Kidney (tissue), 14 donors: ENCODE measurements around the gene MORC1. TPM values are rescaled to one million over a fixed set of nuclear protein-coding genes. Genes with fewer than 3 reads are reported as not detected.

ENCODE experiments used
- DNase-seq, 5 donors: peaks; one replicate each; pipeline ENCODE4 v3.0.0-alpha.2; 2013 to 2020
- FAIRE-seq: peaks from 2 replicates; lab custom pipeline; 2012; peaks lifted over from hg19 to GRCh38; lab: Jason Lieb, UNC
- H3K27ac ChIP-seq, 2 donors: one replicate each; pipeline ENCODE4 v1.7.0; 2013; ENCODE audit warnings: low read depth in 2 of 2, low read length in 2 of 2, inconsistent platforms in 1 of 2
- H3K27me3 ChIP-seq: one replicate; pipeline ENCODE4 v1.7.1; 2013; ENCODE audit warnings: low read length, inconsistent platforms; ENCODE audit not compliant: control insufficient read depth, insufficient read depth
- H3K36me3 ChIP-seq, 3 donors: one replicate each; pipeline versions ENCODE4 v1.7.0 to v1.7.1; 2013; ENCODE audit warnings: low read length in 3 of 3, control low read depth in 1 of 3, inconsistent platforms in 1 of 3; ENCODE audit not compliant: insufficient read depth in 3 of 3, control insufficient read depth in 2 of 3
- H3K4me1 ChIP-seq, 3 donors: one replicate each; pipeline versions ENCODE4 v1.7.0 to v1.7.1; 2013; ENCODE audit warnings: low read length in 3 of 3, inconsistent platforms in 1 of 3, low read depth in 1 of 3; ENCODE audit not compliant: control insufficient read depth in 2 of 3, insufficient read depth in 2 of 3
- H3K4me3 ChIP-seq, 3 donors: one replicate each; pipeline versions ENCODE4 v1.7.0 to v1.8.1; 2013; ENCODE audit warnings: low read length in 3 of 3, control low read depth in 1 of 3, inconsistent platforms in 1 of 3
- H3K9ac ChIP-seq, 3 donors: one replicate each; pipeline versions ENCODE4 v1.7.0 to v1.7.1; 2013; ENCODE audit warnings: low read length in 3 of 3, control low read depth in 1 of 3, inconsistent platforms in 1 of 3
- H3K9me3 ChIP-seq, 3 donors: one replicate each; pipeline versions ENCODE4 v1.7.0 to v1.7.1; 2013; ENCODE audit warnings: low read length in 3 of 3, control low read depth in 1 of 3, inconsistent platforms in 1 of 3; ENCODE audit not compliant: control insufficient read depth in 2 of 3, insufficient read depth in 1 of 3
- CTCF ChIP-seq: IDR thresholded peaks from 3 replicates; pipeline ENCODE4 v1.5.1; 2012; ENCODE audit warnings: mild to moderate bottlenecking, moderate library complexity, borderline replicate concordance; ENCODE audit not compliant: insufficient read depth; ENCODE audit errors: extremely low read depth
- intact Hi-C: fragments of 100-400 bp; cut with DNase I; formaldehyde crosslinking; loops from one replicate; pipeline ENCODE4 v1.11.1; 2022
- polyA plus RNA-seq: library from polyadenylated mRNA; stranded (reverse); fragments of 350-450 nt; fragmentation: Illumina TruSeq; extraction: RNeasy Lipid Tissue Mini Kit (QIAGEN cat#74804); gene quantifications from one replicate; pipeline ENCODE4 v1.2.3, GENCODE V29; 2014; ENCODE audit warnings: low read depth, low replicate concordance; ENCODE audit not compliant: insufficient read depth
- total RNA-seq: library from RNA; stranded (reverse); fragmentation: NEBNext Ultra II Directional; extraction: Animal tissue kit (Norgen Biotek cat#: 25700); gene quantifications from one replicate; pipeline ENCODE4 v1.2.1, GENCODE V29; 2021
- donor health status: control.
- donor health status: control.
- donor health status: control.
- donor health status: control.
- donor health status: control.
- donor health status: DM: yes; HTN: yes; CAD: no.
- donor health status: Normal renal cell carcinoma (clear cell type).

The MORC1 gene
- total and polyA plus RNA-seq, 2 donors from 2014 or later: 0.06 TPM; not detected in 1

GRCh38 chr3:108976058-108976457, 141.9 kb downstream of the MORC1 start:
- no peak for TF ChIP-seq CTCF
- H3K4me1 ChIP-seq: no peaks in the 10 kb centered on the region
- H3K9me3 ChIP-seq: no peaks in the 10 kb centered on the region
- FAIRE-seq: no peak
- no peak overlapping the region for H3K9ac ChIP-seq
- DNase-seq: no peak
- H3K27me3 ChIP-seq: no peaks in the 10 kb centered on the region
- H3K27ac ChIP-seq: no peak overlapping the region
- no peak overlapping the region for H3K4me3 ChIP-seq
- intact Hi-C loops: no loop called here
- no peaks in the 10 kb centered on the region for H3K36me3 ChIP-seq

GRCh38 chr3:108973019-108973418, 144.9 kb downstream of the MORC1 start:
- no peaks in the 10 kb centered on the region for H3K36me3 ChIP-seq
- H3K27ac ChIP-seq: no peak overlapping the region
- no peak for FAIRE-seq
- no peaks in the 10 kb centered on the region for H3K4me1 ChIP-seq
- H3K4me3 ChIP-seq: no peak overlapping the region
- H3K9me3 ChIP-seq: no peaks in the 10 kb centered on the region
- H3K27me3 ChIP-seq: no peaks in the 10 kb centered on the region
- intact Hi-C loops: no loop called here
- no peak overlapping the region for H3K9ac ChIP-seq
- TF ChIP-seq CTCF: no peak
- DNase-seq: no peak

GRCh38 chr3:108972482-108972881, 145.5 kb downstream of the MORC1 start:
- DNase-seq (no peak), FAIRE-seq (no peak)
- H3K9ac ChIP-seq: no peak overlapping the region
- H3K27me3 ChIP-seq: no peaks in the 10 kb centered on the region
- H3K9me3 ChIP-seq: no peaks in the 10 kb centered on the region
- intact Hi-C loops: no loop called here
- TF ChIP-seq CTCF: no peak
- H3K27ac ChIP-seq: no peak overlapping the region
- no peaks in the 10 kb centered on the region for H3K36me3 ChIP-seq
- H3K4me3 ChIP-seq: no peak overlapping the region
- no peaks in the 10 kb centered on the region for H3K4me1 ChIP-seq

- Histone ChIP-seq H3K4me3 (no peak overlapping the region), H3K4me1 (no peaks in the 10 kb centered on the region), H3K27me3 (no peaks in the 10 kb centered on the region), H3K36me3 (no peaks in the 10 kb centered on the region), H3K27ac (no peak overlapping the region), H3K9me3 (no peaks in the 10 kb centered on the region), H3K9ac (no peak overlapping the region)
- intact Hi-C loops: no loop called here
- DNase-seq (no peak), FAIRE-seq (no peak)
- no peak for TF ChIP-seq CTCF
Observed at GRCh38 chr3:108970561-108970960, 147.4 kb downstream of the MORC1 start.
